IPS DF 6.9 (cell line): ENCODE results near the gene SIPA1.
"Not testable (repeated sequence)": the region's sequence is repeated elsewhere in the genome, so short reads cannot be mapped to it uniquely, and the experiment has no call there.

Experiments
- DNase-seq: peaks from one replicate; pipeline ENCODE4 v3.0.0-alpha.2; 2013; ENCODE audit warnings: low read depth, low spot score
- H3K27ac ChIP-seq: one replicate; pipeline ENCODE4 v1.5.1; 2013; ENCODE audit warnings: low read length, control low read depth
- H3K27me3 ChIP-seq: 2 replicates; pipeline ENCODE4 v1.6.1; 2013; ENCODE audit warnings: mild to moderate bottlenecking, low read length; ENCODE audit not compliant: control insufficient read depth, insufficient read depth
- H3K36me3 ChIP-seq: 2 replicates; pipeline ENCODE4 v1.6.1; 2013; ENCODE audit warnings: low read length; ENCODE audit not compliant: control insufficient read depth, insufficient read depth
- H3K4me1 ChIP-seq: 2 replicates; pipeline ENCODE4 v1.6.1; 2013; ENCODE audit warnings: low read length; ENCODE audit not compliant: control insufficient read depth, insufficient read depth
- H3K4me3 ChIP-seq: 2 replicates; pipeline ENCODE4 v1.5.1; 2013; ENCODE audit warnings: mild to moderate bottlenecking, low read length
- H3K9me3 ChIP-seq: 2 replicates; pipeline ENCODE4 v1.6.1; 2013; ENCODE audit warnings: low read length, inconsistent platforms; ENCODE audit not compliant: control insufficient read depth, insufficient read depth
- WGBS: extraction: QIAGEN DNeasy Blood & Tissue Kit; methylation state at CpG from one replicate; pipeline ENCODE4 v1.1.7; 2013; ENCODE audit warnings: mixed read lengths, missing lambda C conversion rate; ENCODE audit not compliant: insufficient read length, insufficient coverage; 5-methylcytosine and 5-hydroxymethylcytosine counted together

SIPA1 gene

DNA sequence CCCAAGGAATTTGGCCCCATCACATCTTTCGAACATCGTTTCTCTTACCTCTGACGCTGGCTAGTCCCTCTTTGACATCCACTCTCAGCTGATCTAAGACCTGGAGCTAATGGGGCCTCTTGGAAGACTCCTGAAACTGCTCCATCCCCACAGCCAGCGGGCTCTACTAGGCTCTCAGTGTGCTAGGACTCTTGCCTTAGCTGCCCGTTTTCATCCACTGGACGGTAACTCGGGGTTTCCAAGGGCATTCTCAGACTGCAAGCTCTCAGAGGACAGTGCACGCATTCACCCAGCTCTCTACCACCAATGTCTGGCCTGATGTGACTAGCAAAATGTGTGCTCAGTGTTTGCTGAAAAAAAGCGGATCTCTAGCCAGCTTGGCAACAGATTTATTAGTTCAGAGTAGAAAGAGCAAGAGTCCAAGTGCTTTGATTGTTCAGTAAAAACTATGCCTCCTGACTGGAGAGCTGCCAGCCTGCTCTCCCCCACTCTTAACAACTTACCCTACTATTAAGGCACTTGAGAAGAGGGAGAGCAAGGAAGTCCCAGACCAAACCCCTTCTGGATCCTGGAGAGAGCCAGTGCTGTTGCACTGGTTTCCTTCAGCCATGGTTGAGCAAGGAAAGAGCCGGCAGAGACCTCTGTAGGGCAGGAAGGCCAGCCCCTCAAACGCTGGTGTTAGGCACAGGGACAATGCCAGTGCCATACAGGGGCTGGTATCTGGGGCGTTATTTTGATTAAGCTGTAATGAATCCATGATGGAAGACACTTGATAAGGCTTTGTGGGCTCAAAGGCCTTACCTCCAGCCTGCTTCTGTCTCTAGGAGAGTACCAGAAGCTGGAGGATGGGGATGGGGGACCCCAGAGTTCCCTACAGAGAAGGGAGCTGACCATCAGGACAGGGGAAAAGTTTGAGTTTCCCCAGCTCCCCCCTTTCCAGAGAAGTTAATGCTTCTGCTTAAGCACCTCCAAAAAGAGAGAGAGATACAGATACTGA lies 15.6 kb downstream of the SIPA1 start:
- H3K4me1 ChIP-seq: peaks cover 2% of the 10 kb centered on the region; the same call in 1 of the 2 replicates
- H3K9me3 ChIP-seq: no peaks in the 10 kb centered on the region
- no peaks in the 10 kb centered on the region for H3K27me3 ChIP-seq
- peaks cover 28% of the 10 kb centered on the region for H3K36me3 ChIP-seq
- no peak overlapping the region for H3K27ac ChIP-seq
- H3K4me3 ChIP-seq: peak overlapping the region; percentile 57; the same call in 1 of the 2 replicates
- DNase-seq: no peak
- no CpG with 5 or more reads among the region's 12 CpGs for WGBS

DNA sequence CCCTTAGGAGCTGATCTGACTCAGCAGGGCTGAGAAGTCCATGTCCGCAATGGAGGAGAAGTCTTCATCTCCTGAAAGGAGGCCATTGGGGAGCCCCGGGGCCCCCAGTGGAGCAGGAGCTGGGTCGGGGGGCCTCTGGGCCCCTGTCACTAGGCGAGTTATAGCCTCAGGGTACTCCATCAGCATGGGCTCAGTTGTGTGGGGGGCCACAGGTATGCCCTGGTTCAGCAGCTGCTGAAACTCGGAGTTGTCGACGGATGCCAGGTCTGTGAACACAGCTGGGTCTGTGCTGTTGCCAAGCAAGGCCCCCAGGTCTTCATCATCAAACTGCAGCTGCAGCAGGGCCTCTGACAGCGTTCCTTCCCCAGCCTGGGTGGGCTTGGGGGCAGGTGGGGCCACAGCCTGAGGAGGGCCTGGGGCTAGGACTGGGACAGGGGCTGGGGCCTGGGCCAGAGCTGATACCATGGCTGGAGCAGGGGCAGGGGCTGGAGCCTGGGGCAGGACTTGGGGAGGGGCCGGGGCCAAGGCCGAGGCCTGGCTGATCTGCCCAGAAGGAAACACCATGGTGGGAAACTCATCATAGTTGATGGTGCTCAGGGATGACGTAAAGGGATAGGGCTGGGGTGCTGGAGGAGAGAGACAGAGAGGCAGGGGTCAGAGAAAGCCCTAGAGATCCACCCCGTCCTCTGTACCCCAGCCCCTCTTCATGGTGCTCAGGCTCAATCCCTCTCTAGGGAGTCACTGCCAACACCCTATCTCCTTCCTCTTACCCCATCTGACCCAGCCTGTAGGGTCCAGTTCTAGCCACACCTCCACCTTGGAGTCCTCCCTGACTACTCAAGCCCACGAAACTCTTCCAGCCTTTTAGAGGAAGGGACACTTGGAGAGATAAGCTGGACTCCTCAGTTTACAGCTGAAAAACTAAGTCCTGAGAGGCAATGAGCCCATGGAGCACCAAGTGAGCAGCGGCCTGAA lies 16.8 kb downstream of the SIPA1 start:
- Histone ChIP-seq H3K4me3 (no peak overlapping the region), H3K9me3 (no peaks in the 10 kb centered on the region), H3K36me3 (peaks cover 30% of the 10 kb centered on the region), H3K27ac (no peak overlapping the region), H3K27me3 (no peaks in the 10 kb centered on the region), H3K4me1 (peaks cover 2% of the 10 kb centered on the region; the same call in 1 of the 2 replicates)
- no peak for DNase-seq
- no CpG with 5 or more reads among the region's 14 CpGs for WGBS

DNA sequence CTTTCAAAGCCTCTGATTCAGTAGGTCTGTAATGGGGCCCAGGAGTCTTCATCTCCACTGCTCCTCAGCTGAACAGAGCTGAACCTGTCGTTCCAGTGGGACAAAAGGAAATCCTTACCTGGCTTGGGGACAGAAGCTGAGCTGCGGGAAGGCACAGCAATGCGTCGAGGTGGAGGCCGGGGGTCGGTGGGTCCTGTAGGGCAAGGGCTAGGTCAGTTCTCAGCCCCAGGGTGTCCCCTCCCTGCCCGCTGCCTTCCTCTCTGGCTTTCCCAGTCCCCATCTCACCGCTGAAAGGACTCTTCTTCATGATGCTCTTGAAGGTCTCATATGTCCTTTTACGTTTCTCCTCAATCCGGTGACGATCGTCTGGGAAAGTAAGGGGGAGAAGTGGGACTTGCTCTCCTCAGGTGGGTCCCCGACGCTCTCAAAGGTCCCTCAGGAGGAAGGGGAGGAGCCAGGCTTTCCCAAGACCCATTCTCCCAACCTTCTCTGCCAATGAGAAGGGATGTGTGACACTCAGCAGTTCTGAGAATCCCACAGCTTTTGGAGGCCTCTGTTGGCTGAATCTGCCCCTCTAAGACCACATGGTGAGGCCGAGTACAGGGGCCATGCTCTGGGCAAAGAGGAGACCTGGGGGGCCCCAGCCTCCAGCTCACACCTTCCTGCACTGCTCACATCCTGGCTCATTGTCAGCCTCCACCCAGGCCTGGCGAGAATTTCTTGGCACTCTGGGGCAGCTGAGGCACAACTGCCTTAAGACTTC lies 17.9 kb downstream of the SIPA1 start:
- no peak overlapping the region for H3K4me3 ChIP-seq
- H3K36me3 ChIP-seq: peaks cover 33% of the 10 kb centered on the region
- WGBS: no CpG with 5 or more reads among the region's 16 CpGs
- no peaks in the 10 kb centered on the region for H3K27me3 ChIP-seq
- DNase-seq: no peak
- H3K4me1 ChIP-seq: peaks cover 2% of the 10 kb centered on the region; the same call in 1 of the 2 replicates
- H3K9me3 ChIP-seq: no peaks in the 10 kb centered on the region
- no peak overlapping the region for H3K27ac ChIP-seq

DNA sequence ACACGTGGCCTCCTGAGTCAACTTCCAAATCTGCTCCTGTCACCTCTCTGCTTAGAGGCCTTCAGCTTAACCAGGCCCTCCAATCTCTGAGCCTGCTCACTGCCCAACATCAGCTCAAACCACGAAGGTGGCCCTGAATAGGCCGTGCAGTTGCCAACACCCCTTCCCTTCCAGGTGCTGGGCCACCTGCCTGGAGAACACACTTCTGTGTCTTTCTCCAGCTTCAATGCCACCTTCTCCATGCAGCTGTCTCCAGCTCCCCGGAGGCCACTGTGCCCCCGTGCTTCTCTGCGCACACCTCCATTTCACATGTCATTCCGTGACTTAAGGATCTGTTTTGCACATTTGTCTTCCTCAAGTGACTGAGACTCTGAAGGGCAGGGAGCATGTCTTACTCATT lies 19.5 kb downstream of the SIPA1 start:
- peaks cover 33% of the 10 kb centered on the region for H3K36me3 ChIP-seq

DNA sequence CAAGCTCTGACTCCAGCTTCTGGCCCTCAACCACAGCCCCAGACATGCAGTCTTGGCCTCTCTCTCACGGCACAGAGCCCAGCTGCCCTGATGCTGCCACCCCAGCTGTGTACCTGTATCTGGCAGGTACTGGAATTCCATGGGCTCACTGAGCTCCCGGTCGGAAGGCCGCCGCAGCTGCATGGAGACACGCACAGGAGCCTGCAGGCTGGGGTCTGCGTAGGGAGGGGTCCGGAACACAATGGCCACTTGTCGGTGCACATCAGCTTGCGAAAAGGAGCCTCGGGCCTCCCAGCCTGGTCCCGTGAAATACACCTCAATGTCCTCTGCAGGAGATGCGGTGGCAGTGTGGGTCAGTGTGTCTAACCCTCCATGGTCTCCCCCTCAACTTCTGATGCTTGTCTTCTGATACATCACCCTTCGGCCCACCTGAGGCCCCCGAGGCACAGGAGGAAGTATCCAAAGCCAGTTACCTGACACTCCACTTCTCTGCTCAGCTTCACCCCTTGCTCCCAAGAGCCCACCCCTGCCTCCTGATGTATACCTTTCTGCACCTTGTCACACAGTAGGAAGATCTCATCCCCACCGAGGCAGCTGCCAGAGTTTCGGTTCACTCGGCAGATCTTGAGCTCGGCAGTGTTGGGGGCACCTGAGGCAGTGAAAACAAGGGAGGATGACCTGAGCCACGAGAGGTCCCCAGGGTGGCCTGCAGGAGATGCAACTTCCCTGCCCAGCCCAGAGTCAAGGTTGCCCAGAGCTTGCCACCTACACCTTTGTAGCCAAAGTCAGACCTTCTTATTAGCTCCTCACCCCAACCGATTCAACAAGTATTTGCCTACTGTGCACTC lies 20.5 kb downstream of the SIPA1 start:
- no peaks in the 10 kb centered on the region for H3K9me3 ChIP-seq
- DNase-seq: no peak
- no peak overlapping the region for H3K4me3 ChIP-seq
- H3K36me3 ChIP-seq: peaks cover 33% of the 10 kb centered on the region
- no peaks in the 10 kb centered on the region for H3K4me1 ChIP-seq
- no peaks in the 10 kb centered on the region for H3K27me3 ChIP-seq
- no peak overlapping the region for H3K27ac ChIP-seq
- 100% methylated on average over 1 of the region's 21 CpGs for WGBS

More for the DNA sequence above, 19.5 kb downstream of the SIPA1 start:
- no peak for DNase-seq
- no peaks in the 10 kb centered on the region for H3K9me3 ChIP-seq
- H3K27ac ChIP-seq: no peak overlapping the region
- no peaks in the 10 kb centered on the region for H3K4me1 ChIP-seq
- no peak overlapping the region for H3K4me3 ChIP-seq
- no peaks in the 10 kb centered on the region for H3K27me3 ChIP-seq
- no CpG with 5 or more reads among the region's 7 CpGs for WGBS

DNA sequence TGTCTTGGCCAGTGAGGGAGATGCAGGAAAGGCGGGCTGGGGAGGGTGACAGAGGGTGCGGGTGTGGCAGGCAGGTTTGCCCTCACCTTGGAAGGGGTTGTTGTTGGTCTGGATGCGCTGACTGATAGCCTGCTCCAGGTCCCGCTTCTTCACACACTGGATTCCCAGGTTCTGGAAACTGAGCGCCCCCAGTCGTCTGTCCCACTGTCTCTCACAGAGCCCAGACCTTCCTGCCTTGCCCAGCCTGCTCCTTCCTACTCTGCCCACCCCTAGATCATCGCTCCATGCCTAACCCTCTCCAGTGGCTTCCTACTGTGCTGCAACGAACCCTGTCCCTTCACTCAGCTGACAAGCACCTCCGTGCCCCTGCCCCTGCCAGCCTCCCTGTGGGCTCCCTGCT lies 22.1 kb downstream of the SIPA1 start:
- H3K36me3 ChIP-seq: peaks cover 33% of the 10 kb centered on the region
- H3K9me3 ChIP-seq: no peaks in the 10 kb centered on the region
- no CpG with 5 or more reads among the region's 9 CpGs for WGBS
- H3K27ac ChIP-seq: no peak overlapping the region
- no peaks in the 10 kb centered on the region for H3K4me1 ChIP-seq
- no peaks in the 10 kb centered on the region for H3K27me3 ChIP-seq
- no peak for DNase-seq
- H3K4me3 ChIP-seq: no peak overlapping the region

DNA sequence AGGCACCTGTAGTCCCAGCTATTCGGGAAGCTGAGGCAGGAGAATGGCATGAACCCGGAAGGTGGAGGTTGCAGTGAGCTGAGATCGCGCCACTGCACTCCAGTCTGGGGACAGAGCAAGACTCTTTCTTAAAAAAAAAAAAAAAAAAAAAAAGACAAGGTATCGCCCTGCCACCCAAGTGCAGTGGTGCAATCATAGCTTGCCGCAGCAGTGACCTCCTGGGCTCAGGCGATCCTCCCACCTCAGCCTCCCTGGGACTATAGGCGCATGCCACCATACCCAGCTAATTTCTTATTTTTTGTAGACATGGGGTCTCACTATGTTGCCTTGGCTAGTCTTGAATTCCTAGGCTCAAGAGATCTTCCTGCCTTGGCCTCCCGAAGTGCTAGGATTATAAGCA lies 23.0 kb downstream of the SIPA1 start:
- DNase-seq: not testable (repeated sequence)
- whole genome bisulfite sequencing: no CpG with 5 or more reads among the region's 9 CpGs
- peaks cover 29% of the 10 kb centered on the region for H3K36me3 ChIP-seq

DNA sequence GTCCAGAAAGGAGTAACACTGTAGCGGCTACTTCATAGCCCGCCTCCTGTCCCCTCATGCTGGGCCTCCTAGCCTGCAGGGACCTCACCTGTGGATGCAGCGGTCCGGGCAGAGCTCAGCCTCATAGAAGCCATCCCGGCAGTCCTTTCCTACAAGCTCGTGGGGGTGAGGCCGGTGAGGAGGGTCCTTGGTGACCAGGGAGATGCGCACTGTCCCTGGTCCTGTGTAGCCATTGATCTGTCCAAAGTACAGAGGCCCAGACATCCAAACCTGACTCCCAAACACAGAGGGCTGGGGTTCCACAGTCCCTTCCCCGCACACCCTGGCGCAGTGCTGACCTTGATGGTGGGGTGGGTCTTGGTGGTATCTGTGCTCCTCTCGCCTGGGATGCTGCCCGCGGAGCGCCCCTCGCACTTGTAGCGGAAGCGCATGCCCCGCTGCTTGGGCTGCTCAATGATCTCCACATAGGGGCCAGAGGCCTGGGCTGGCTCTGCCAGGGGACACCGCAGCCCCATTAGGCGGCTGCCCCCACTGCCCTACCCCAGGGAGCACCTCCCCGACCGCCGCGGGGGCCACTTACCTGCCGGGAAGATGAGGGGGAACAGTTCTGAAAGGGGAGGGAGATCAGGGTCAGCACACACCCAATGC lies 23.8 kb downstream of the SIPA1 start:
- WGBS: no CpG with 5 or more reads among the region's 25 CpGs

More for the DNA sequence above, 23.0 kb downstream of the SIPA1 start:
- H3K27me3 ChIP-seq, H3K4me1 ChIP-seq, H3K27ac ChIP-seq, H3K9me3 ChIP-seq, H3K4me3 ChIP-seq: not testable (repeated sequence)

DNA sequence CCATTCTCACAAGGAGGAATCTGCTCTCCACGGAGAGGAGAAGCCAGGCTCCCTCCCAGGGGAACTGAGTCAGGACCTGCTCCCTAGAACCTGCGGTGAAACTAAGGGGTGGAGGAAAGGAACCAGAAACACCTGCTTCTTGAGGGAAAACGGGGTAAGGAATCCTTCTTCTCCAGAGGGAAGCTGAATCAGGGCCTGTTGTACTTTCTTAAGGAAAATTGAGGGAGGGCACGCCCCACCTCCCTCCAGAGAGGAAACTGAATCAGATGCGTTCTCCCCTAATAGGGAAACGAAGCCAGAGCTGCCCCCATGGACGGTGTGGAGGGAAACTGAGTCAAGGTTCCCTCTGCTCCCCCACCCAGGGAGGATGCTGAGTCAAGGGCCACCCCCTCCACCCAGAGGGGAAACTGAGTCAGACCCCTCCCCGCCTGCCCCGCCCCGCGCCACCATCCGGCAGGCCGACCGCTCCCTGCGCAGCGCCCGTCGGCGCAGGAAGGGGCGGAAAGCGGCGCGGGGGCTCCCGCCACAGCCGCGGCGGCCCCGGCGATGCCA lies 24.4 kb downstream of the SIPA1 start:
- Histone ChIP-seq H3K27me3 (no peaks in the 10 kb centered on the region), H3K36me3 (peaks cover 25% of the 10 kb centered on the region), H3K4me1 (no peaks in the 10 kb centered on the region), H3K4me3 (peak overlapping the region; percentile 67), H3K9me3 (no peaks in the 10 kb centered on the region), H3K27ac (no peak overlapping the region)
- WGBS: no CpG with 5 or more reads among the region's 29 CpGs
- DNase-seq: no peak

More for the DNA sequence above, 23.8 kb downstream of the SIPA1 start:
- H3K9me3 ChIP-seq: no peaks in the 10 kb centered on the region
- H3K36me3 ChIP-seq: peaks cover 28% of the 10 kb centered on the region
- no peaks in the 10 kb centered on the region for H3K4me1 ChIP-seq
- DNase-seq: no peak
- peak overlapping the region; percentile 67; the same call in 1 of the 2 replicates for H3K4me3 ChIP-seq
- no peak overlapping the region for H3K27ac ChIP-seq
- H3K27me3 ChIP-seq: no peaks in the 10 kb centered on the region
